PC-3 (cell line): ENCODE data around the gene SCN5A.

Source experiments
- EZH2 ChIP-seq: fragments of 300-600 bp; sonication (generic); IDR thresholded peaks from one replicate; pipeline ENCODE4 v1.6.1; 2017; ENCODE audit warnings: antibody characterized with exemption, mild to moderate bottlenecking, low read length; ENCODE audit not compliant: unreplicated experiment
- EZH2phosphoT487 ChIP-seq: fragments of 300-600 bp; sonication (generic); IDR thresholded peaks from 2 replicates; pipeline ENCODE4 v1.6.1; 2018; ENCODE audit warnings: mild to moderate bottlenecking, antibody characterized with exemption, low read length, borderline replicate concordance
- TF ChIP-seq, protein P1 (sequence below): fragments of 300-600 bp; sonication (generic); conservative IDR thresholded peaks from 2 replicates; pipeline ENCODE4 v1.5.1; 2017; ENCODE audit warnings: antibody characterized with exemption, low read depth, mild to moderate bottlenecking, low read length

GRCh38 chr3:38507120-38507519 is 142.4 kb downstream of the SCN5A start:
- TF ChIP-seq, protein P1, sequence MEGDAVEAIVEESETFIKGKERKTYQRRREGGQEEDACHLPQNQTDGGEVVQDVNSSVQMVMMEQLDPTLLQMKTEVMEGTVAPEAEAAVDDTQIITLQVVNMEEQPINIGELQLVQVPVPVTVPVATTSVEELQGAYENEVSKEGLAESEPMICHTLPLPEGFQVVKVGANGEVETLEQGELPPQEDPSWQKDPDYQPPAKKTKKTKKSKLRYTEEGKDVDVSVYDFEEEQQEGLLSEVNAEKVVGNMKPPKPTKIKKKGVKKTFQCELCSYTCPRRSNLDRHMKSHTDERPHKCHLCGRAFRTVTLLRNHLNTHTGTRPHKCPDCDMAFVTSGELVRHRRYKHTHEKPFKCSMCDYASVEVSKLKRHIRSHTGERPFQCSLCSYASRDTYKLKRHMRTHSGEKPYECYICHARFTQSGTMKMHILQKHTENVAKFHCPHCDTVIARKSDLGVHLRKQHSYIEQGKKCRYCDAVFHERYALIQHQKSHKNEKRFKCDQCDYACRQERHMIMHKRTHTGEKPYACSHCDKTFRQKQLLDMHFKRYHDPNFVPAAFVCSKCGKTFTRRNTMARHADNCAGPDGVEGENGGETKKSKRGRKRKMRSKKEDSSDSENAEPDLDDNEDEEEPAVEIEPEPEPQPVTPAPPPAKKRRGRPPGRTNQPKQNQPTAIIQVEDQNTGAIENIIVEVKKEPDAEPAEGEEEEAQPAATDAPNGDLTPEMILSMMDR, result no peak
- no peak for TF ChIP-seq EZH2phosphoT487
- no peak for TF ChIP-seq EZH2
